HCT116 (cell line): ENCODE data around the gene ARL8B. TPM values are rescaled to one million over a fixed set of nuclear protein-coding genes. Genes with fewer than 3 reads are reported as not detected.

ENCODE experiments used
- ATAC-seq: fragments of 200-7000 bp; cut with Tn5 transposase; 2 replicates; pipeline ENCODE4 v1.9.1; 2020; ENCODE audit warnings: mild to moderate bottlenecking, moderate library complexity
- BruUV-seq: library from RNA; stranded (reverse); fragments of 400-500 nt; replicated peaks from 2 replicates; lab custom pipeline; 2021; lab: Mats Ljungman, UMichigan
- CTCF ChIA-PET: fragments of 300-600 bp; sonication (Branson Sonifier 250); formaldehyde crosslinking; loops from one replicate; lab custom pipeline; 2021; ENCODE audit warnings: antibody characterized with exemption; lab: Charles Lee
- POLR2A ChIA-PET: fragments of 300-600, 350-600 bp; sonication (Branson Sonifier 250); formaldehyde crosslinking; loops from one replicate; lab custom pipeline; 2021; ENCODE audit warnings: antibody characterized with exemption; lab: Charles Lee
- RAD21 ChIA-PET, 2 experiments: fragments of 300-600 bp; sonication (Branson Sonifier 250); formaldehyde crosslinking; loops; one replicate each; lab custom pipeline; 2023; ENCODE audit warnings: low total read pairs in 2 of 2; ENCODE audit not compliant: uncharacterized antibody in 2 of 2, unreplicated experiment in 2 of 2, low non-redundant PET in 1 of 2; lab: Charles Lee
- DNase-seq: peaks from one replicate; pipeline ENCODE4 v3.0.0-alpha.2; 2010; ENCODE audit warnings: low read depth, low spot score
- H2AFZ ChIP-seq: fragments of 200-600 bp; shearing (Covaris generic), sonication (generic); 2 replicates; pipeline ENCODE4 v1.6.1; 2017; ENCODE audit warnings: low read depth, mixed run types, mixed read lengths, antibody characterized with exemption, low read length; ENCODE audit not compliant: poor library complexity, severe bottlenecking
- H3K27ac ChIP-seq: 2 replicates; pipeline ENCODE4 v1.5.1; 2012; ENCODE audit warnings: low read depth, low read length
- H3K27me3 ChIP-seq: fragments of 200-600 bp; sonication (generic); 2 replicates; pipeline ENCODE4 v1.6.1; 2016; ENCODE audit warnings: mixed run types, low read length, mixed read lengths; ENCODE audit not compliant: insufficient read depth
- H3K36me3 ChIP-seq, 2 experiments: fragments of 200-500 bp in 1 of 2; fragments of 200-600 bp in 1 of 2; sonication (Bioruptor generic) in 1 of 2; sonication (generic) in 1 of 2; 2 replicates each; pipeline versions ENCODE4 v1.5.1 to v1.6.1; 2014 to 2016; ENCODE audit warnings: low read length in 2 of 2, inconsistent platforms in 1 of 2, mixed read lengths in 1 of 2, mixed run types in 1 of 2; ENCODE audit not compliant: insufficient read depth in 2 of 2, control insufficient read depth in 1 of 2
- H3K4me1 ChIP-seq, 2 experiments: fragments of 200-600 bp in 1 of 2; sonication (generic) in 1 of 2; 2 replicates each; pipeline versions ENCODE4 v1.5.1 to v1.6.1; 2012 to 2017; ENCODE audit warnings: low read length in 2 of 2, inconsistent platforms in 1 of 2, mild to moderate bottlenecking in 1 of 2, mixed read lengths in 1 of 2, mixed run types in 1 of 2, moderate library complexity in 1 of 2; ENCODE audit not compliant: insufficient read depth in 2 of 2, control insufficient read depth in 1 of 2
- H3K4me2 ChIP-seq: fragments of 200-600 bp; sonication (generic); 2 replicates; pipeline ENCODE4 v1.6.1; 2017; ENCODE audit warnings: mixed run types, low read length, mixed read lengths
- H3K4me3 ChIP-seq, 2 experiments: fragments of 200-600 bp in 1 of 2; sonication (generic) in 1 of 2; replicated peaks in 1 of 2; 2 replicates each; pipeline ENCODE4 v1.5.1; 2011 to 2016; ENCODE audit warnings: low read length in 2 of 2, control low read depth in 1 of 2, low read depth in 1 of 2, mild to moderate bottlenecking in 1 of 2, mixed read lengths in 1 of 2, mixed run types in 1 of 2
- H3K79me2 ChIP-seq: fragments of 200-600 bp; sonication (generic); 2 replicates; pipeline ENCODE4 v1.6.1; 2017; ENCODE audit warnings: mild to moderate bottlenecking, mixed run types, low read length, moderate library complexity, mixed read lengths; ENCODE audit not compliant: insufficient read depth
- H3K9ac ChIP-seq: fragments of 200-600 bp; sonication (generic); 2 replicates; pipeline ENCODE4 v1.6.1; 2016; ENCODE audit warnings: low read length, mixed read lengths
- H3K9me2 ChIP-seq: fragments of 200-600 bp; sonication (generic), shearing (Covaris generic); 2 replicates; pipeline ENCODE4 v1.6.1; 2017; ENCODE audit warnings: mixed run types, mild to moderate bottlenecking, moderate library complexity; ENCODE audit not compliant: insufficient read depth
- H3K9me3 ChIP-seq, 2 experiments: fragments of 200-500 bp in 1 of 2; fragments of 200-600 bp in 1 of 2; sonication (Bioruptor generic) in 1 of 2; sonication (generic) in 1 of 2; 2 replicates each; pipeline ENCODE4 v1.6.1; 2014 to 2017; ENCODE audit warnings: low read length in 2 of 2, mixed read lengths in 2 of 2, inconsistent platforms in 1 of 2, low read depth in 1 of 2, mild to moderate bottlenecking in 1 of 2, mixed run types in 1 of 2, moderate library complexity in 1 of 2; ENCODE audit not compliant: control insufficient read depth in 1 of 2, insufficient read depth in 1 of 2
- H4K20me1 ChIP-seq: fragments of 200-600 bp; sonication (generic), shearing (Covaris generic); 2 replicates; pipeline ENCODE4 v1.6.1; 2017; ENCODE audit warnings: mixed run types, mild to moderate bottlenecking, moderate library complexity; ENCODE audit not compliant: insufficient read depth
- CBX3 ChIP-seq: IDR thresholded peaks from 2 replicates; pipeline ENCODE4 v1.6.1; 2012; ENCODE audit warnings: low read depth
- CEBPB ChIP-seq: IDR thresholded peaks from 2 replicates; pipeline ENCODE4 v1.6.1; 2012; ENCODE audit warnings: low read depth
- EGR1 ChIP-seq: IDR thresholded peaks from 2 replicates; pipeline ENCODE4 v1.6.1; 2012; ENCODE audit warnings: low read depth
- ELF1 ChIP-seq: IDR thresholded peaks from 2 replicates; pipeline ENCODE4 v1.6.1; 2012; ENCODE audit warnings: low read depth, borderline replicate concordance
- FOSL1 ChIP-seq: IDR thresholded peaks from 2 replicates; pipeline ENCODE4 v1.6.1; 2012; ENCODE audit warnings: low read depth
- JUND ChIP-seq: IDR thresholded peaks from 2 replicates; pipeline ENCODE4 v1.6.1; 2012
- POLR2A ChIP-seq: IDR thresholded peaks from 2 replicates; pipeline ENCODE4 v1.7.0; 2011; ENCODE audit warnings: borderline replicate concordance; ENCODE audit not compliant: insufficient read depth, insufficient read length; ENCODE audit errors: extremely low read depth
- POLR2AphosphoS5 ChIP-seq: IDR thresholded peaks from 2 replicates; pipeline ENCODE4 v1.6.1; 2011; ENCODE audit warnings: mild to moderate bottlenecking, low read depth, low read length, moderate library complexity
- RAD21 ChIP-seq: IDR thresholded peaks from 2 replicates; pipeline ENCODE4 v1.6.1; 2012; ENCODE audit warnings: low read depth, mild to moderate bottlenecking
- SIN3A ChIP-seq: IDR thresholded peaks from 2 replicates; pipeline ENCODE4 v1.6.1; 2012; ENCODE audit warnings: low read depth
- SP1 ChIP-seq: IDR thresholded peaks from 2 replicates; pipeline ENCODE4 v1.6.1; 2012; ENCODE audit warnings: low read depth
- SRF ChIP-seq: IDR thresholded peaks from 2 replicates; pipeline ENCODE4 v1.6.1; 2012; ENCODE audit warnings: low read depth
- TCF7L2 ChIP-seq: IDR thresholded peaks from 2 replicates; pipeline ENCODE4 v1.7.0; 2011; ENCODE audit warnings: borderline replicate concordance, inconsistent platforms; ENCODE audit not compliant: insufficient read depth, insufficient read length; ENCODE audit errors: extremely low read depth
- YY1 ChIP-seq: IDR thresholded peaks from 2 replicates; pipeline ENCODE4 v1.6.1; 2011; ENCODE audit warnings: low read length, low read depth, moderate library complexity, mild to moderate bottlenecking; ENCODE audit not compliant: insufficient replicate concordance; ENCODE audit errors: extremely low read depth
- ZFX ChIP-seq: fragments of 450-650 bp; IDR thresholded peaks from 2 replicates; pipeline ENCODE4 v1.6.1; 2017
- intact Hi-C: fragments of 100-400 bp; cut with micrococcal nuclease; formaldehyde crosslinking; loops from 2 replicates; pipeline ENCODE4 v1.10.0; 2022
- total RNA-seq: library from RNA; stranded (reverse); gene quantifications from one replicate; pipeline ENCODE4 v1.2.1, GENCODE V29; 2021; ENCODE audit not compliant: unreplicated experiment
- TF ChIP-seq, protein P1 (sequence below): IDR thresholded peaks from 2 replicates; pipeline ENCODE4 v1.6.1; 2012
- TF ChIP-seq, protein P2 (sequence below): IDR thresholded peaks from 2 replicates; pipeline ENCODE4 v1.6.1; 2011; ENCODE audit warnings: mild to moderate bottlenecking, low read length, moderate library complexity; ENCODE audit not compliant: insufficient replicate concordance; ENCODE audit errors: extremely low read depth
- TF ChIP-seq, protein P3 (sequence below): IDR thresholded peaks from 2 replicates; pipeline ENCODE4 v1.6.1; 2012
- TF ChIP-seq, protein P4 (sequence below): IDR thresholded peaks from 2 replicates; pipeline ENCODE4 v1.6.1; 2012; ENCODE audit warnings: low read depth
- TF ChIP-seq, protein P5 (sequence below), 3 experiments: fragments of 200-600 bp in 1 of 3; sonication (generic) in 1 of 3; IDR thresholded peaks in 2 of 3; conservative IDR thresholded peaks in 1 of 3; 2 replicates each; pipeline ENCODE4 v1.5.1; 2012 to 2017; ENCODE audit warnings: low read depth in 2 of 3, low read length in 2 of 3, antibody characterized with exemption in 1 of 3, borderline replicate concordance in 1 of 3, control low read depth in 1 of 3, mild to moderate bottlenecking in 1 of 3, mixed read lengths in 1 of 3, mixed run types in 1 of 3, moderate library complexity in 1 of 3; ENCODE audit not compliant: insufficient read depth in 1 of 3

ARL8B gene
- total RNA-seq, 1 experiment from 2014 or later = 38.1 TPM

DNA sequence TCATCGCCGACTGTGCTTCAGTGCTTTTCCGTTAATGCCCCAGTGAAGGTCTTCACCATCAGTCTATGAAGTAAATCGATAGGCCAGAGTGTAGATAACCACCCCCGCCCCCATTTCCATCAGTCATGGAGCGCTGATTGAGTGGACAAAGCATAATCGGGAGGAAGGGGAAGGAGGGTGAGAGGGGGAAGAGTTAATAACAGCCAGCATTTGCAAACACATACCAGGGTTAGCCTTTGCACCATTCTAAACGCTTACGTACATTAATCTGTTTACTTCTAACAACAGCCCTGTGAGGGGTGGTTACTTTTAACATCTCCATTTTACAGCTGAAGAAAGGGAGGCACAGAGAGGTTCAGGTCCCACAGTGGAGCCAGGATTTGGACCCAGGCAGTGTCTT, 92.3 kb downstream of the ARL8B start:
- BruUV-seq = no TSS peak
- H3K9me3 ChIP-seq = no peaks in the 10 kb centered on the region
- no peak for TF ChIP-seq ELF1
- no peak for TF ChIP-seq YY1
- TF ChIP-seq FOSL1 = no peak
- no peak for TF ChIP-seq SIN3A
- TF ChIP-seq, protein P1, sequence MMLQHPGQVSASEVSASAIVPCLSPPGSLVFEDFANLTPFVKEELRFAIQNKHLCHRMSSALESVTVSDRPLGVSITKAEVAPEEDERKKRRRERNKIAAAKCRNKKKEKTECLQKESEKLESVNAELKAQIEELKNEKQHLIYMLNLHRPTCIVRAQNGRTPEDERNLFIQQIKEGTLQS = no peak
- TF ChIP-seq SP1 = no peak
- TF ChIP-seq CBX3 = no peak
- TF ChIP-seq ZFX = no peak
- no peak for TF ChIP-seq POLR2AphosphoS5
- TF ChIP-seq, protein P2, sequence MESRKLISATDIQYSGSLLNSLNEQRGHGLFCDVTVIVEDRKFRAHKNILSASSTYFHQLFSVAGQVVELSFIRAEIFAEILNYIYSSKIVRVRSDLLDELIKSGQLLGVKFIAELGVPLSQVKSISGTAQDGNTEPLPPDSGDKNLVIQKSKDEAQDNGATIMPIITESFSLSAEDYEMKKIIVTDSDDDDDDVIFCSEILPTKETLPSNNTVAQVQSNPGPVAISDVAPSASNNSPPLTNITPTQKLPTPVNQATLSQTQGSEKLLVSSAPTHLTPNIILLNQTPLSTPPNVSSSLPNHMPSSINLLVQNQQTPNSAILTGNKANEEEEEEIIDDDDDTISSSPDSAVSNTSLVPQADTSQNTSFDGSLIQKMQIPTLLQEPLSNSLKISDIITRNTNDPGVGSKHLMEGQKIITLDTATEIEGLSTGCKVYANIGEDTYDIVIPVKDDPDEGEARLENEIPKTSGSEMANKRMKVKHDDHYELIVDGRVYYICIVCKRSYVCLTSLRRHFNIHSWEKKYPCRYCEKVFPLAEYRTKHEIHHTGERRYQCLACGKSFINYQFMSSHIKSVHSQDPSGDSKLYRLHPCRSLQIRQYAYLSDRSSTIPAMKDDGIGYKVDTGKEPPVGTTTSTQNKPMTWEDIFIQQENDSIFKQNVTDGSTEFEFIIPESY = no peak
- TF ChIP-seq JUND = no peak
- TF ChIP-seq TCF7L2 = no peak
- no peak for TF ChIP-seq RAD21
- no peak for TF ChIP-seq SRF
- no peak for TF ChIP-seq EGR1
- no peak for TF ChIP-seq CEBPB
- TF ChIP-seq, protein P3, sequence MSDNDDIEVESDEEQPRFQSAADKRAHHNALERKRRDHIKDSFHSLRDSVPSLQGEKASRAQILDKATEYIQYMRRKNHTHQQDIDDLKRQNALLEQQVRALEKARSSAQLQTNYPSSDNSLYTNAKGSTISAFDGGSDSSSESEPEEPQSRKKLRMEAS = no peak
- TF ChIP-seq, protein P4, sequence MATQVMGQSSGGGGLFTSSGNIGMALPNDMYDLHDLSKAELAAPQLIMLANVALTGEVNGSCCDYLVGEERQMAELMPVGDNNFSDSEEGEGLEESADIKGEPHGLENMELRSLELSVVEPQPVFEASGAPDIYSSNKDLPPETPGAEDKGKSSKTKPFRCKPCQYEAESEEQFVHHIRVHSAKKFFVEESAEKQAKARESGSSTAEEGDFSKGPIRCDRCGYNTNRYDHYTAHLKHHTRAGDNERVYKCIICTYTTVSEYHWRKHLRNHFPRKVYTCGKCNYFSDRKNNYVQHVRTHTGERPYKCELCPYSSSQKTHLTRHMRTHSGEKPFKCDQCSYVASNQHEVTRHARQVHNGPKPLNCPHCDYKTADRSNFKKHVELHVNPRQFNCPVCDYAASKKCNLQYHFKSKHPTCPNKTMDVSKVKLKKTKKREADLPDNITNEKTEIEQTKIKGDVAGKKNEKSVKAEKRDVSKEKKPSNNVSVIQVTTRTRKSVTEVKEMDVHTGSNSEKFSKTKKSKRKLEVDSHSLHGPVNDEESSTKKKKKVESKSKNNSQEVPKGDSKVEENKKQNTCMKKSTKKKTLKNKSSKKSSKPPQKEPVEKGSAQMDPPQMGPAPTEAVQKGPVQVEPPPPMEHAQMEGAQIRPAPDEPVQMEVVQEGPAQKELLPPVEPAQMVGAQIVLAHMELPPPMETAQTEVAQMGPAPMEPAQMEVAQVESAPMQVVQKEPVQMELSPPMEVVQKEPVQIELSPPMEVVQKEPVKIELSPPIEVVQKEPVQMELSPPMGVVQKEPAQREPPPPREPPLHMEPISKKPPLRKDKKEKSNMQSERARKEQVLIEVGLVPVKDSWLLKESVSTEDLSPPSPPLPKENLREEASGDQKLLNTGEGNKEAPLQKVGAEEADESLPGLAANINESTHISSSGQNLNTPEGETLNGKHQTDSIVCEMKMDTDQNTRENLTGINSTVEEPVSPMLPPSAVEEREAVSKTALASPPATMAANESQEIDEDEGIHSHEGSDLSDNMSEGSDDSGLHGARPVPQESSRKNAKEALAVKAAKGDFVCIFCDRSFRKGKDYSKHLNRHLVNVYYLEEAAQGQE = no peak
- TF ChIP-seq, protein P5, sequence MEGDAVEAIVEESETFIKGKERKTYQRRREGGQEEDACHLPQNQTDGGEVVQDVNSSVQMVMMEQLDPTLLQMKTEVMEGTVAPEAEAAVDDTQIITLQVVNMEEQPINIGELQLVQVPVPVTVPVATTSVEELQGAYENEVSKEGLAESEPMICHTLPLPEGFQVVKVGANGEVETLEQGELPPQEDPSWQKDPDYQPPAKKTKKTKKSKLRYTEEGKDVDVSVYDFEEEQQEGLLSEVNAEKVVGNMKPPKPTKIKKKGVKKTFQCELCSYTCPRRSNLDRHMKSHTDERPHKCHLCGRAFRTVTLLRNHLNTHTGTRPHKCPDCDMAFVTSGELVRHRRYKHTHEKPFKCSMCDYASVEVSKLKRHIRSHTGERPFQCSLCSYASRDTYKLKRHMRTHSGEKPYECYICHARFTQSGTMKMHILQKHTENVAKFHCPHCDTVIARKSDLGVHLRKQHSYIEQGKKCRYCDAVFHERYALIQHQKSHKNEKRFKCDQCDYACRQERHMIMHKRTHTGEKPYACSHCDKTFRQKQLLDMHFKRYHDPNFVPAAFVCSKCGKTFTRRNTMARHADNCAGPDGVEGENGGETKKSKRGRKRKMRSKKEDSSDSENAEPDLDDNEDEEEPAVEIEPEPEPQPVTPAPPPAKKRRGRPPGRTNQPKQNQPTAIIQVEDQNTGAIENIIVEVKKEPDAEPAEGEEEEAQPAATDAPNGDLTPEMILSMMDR (IDR thresholded peaks at IDR 0.05 in 2 of 3, conservative IDR thresholded peaks at IDR 0.05 in 1 of 3; ENCODE audit: borderline replicate concordance in 1 of 3, insufficient read depth in 1 of 3, low read depth in 2 of 3, low read length in 2 of 3) = no peak
- no peak for TF ChIP-seq POLR2A
- no peak overlapping the region for H3K9ac ChIP-seq
- H4K20me1 ChIP-seq = no peaks in the 10 kb centered on the region
- DNase-seq (no peak), ATAC-seq (no peak)
- ChIA-PET POLR2A (no interaction called here), CTCF (no interaction called here), RAD21 (no interaction called here)
- H2AFZ ChIP-seq = no peak overlapping the region
- H3K27ac ChIP-seq = no peak overlapping the region
- H3K4me1 ChIP-seq = no peaks in the 10 kb centered on the region
- H3K4me2 ChIP-seq = no peak overlapping the region
- H3K79me2 ChIP-seq = no peaks in the 10 kb centered on the region
- no peaks in the 10 kb centered on the region for H3K27me3 ChIP-seq
- H3K36me3 ChIP-seq = peaks cover 27 to 54% of the 10 kb centered on the region in 2 experiments; a peak in 3 of 4 replicates
- intact Hi-C loops = no loop called here
- no peak overlapping the region for H3K4me3 ChIP-seq
- H3K9me2 ChIP-seq = no peaks in the 10 kb centered on the region
